HG02840 (cell line): Measurements from ENCODE around the gene KRTAP1-1.
"Not testable (repeated sequence)": the region's sequence is repeated elsewhere in the genome, so short reads cannot be mapped to it uniquely, and the experiment has no call there.

ENCODE experiments used
- ATAC-seq: cut with Tn5 transposase; IDR thresholded peaks from one replicate; pipeline ENCODE4 v1.9.1; 2021; ENCODE audit warnings: mild to moderate bottlenecking, moderate library complexity, moderate number of reproducible peaks; ENCODE audit not compliant: unreplicated experiment, low FRiP score

KRTAP1-1 gene

DNA sequence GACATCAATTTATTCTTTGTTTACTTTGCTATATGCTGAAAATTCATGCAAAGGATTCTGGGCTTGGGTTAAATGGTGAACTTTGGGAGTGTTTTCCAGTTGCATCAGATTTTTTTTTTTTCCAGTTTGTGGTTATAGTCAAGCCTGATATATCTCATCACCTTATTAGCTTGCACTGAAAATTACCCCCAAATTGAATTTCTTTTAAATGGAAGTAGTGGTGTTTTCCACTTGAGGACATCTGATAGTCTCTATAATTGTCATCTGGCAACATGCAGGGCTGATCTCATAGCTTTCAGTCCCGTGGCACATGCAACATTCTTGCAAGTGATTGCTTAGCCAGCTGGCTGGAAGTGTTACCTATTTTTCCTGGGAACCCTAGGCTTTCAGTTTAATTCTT lies 27.6 kb downstream of the KRTAP1-1 start:
- ATAC-seq: no peak

DNA sequence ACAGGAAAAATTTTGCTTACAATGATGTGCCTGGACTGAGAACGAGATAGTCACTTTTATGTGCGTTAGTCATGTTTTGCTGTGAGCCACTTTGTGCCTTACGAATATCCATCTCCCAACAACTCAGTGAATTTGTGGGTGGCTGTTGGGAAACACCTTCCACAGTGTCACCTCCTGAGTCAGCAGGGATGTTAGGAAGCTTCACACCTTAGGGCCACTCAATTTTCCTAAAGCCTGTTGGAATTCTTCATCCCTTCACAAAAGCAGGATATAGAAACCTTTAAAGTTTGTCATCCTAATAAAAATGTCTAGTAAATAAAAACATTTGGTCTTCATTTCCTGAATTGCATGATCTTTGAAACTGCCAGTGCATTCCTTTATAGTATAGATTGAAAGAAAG lies 28.1 kb downstream of the KRTAP1-1 start:
- ATAC-seq: no peak

DNA sequence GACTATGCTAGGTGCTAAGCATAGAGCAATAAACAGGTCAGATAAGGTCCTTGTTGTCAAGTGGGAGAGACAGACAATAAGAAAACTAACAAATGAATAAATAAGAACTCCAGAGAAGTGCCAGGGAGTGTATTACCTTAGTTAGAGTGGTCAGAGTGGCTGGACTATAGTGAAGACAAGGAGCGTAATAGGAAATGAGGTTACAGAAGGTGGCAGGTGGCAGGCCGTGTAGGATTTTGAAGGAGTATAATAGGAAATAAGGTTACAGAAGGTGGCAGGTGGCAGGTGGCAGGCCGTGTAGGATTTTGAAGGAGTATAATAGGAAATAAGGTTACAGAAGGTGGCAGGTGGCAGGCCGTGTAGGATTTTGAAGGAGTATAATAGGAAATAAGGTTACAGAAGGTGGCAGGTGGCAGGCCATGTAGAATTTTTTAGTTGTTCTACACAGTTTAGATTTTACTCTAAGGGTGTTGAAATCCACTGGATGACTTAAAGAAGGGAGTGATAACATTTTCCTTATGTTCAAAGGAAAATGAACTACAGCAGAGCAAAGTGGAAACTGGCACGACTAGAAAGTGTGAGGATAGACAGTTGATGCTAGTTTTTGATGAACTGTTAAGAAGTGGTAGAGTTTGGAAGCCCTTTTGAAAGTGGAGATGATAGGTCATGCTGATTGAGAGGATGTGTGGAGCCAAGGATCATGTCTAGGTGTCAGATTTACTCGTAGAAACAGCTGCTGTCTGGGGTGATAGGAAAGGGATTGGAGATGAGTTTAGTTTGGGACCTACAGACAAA lies 28.7 kb downstream of the KRTAP1-1 start:
- ATAC-seq: no peak

DNA sequence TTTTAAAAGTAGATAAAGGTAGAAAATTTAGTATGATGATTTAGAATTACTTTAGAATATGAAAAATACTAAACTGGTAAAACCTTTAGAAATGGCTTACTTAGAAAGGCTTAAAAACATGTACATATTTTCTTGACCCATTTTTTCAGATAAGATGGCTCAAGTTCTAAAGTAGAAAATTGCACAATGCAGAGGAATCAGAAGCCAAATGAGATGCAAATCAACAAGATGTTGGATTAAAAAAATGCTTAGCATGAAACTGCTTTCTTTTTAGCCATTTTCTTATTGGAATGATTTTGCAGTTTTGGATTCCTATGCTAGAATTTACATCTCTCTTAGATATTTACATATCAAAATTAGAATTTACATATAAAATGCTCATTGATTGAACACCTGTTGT lies 30.8 kb downstream of the KRTAP1-1 start:
- no peak for ATAC-seq

DNA sequence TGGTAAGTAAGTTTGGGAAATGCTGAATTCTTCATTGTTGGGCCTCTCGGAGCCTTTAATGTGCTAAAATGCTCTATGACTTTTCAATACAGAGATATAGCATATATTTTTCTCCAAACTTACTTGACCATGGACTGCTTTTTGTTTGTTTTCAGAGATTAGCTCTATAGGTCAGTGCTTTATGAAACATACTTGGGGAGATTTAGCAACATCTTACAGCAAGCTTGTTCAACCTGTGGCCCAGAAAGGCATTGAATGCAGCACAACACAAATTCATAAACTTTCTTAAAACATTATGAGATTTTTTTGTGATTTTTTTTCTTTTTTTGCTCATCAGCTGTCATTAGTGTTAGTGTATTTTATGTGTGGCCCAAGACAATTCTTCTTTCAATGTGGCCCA lies 31.3 kb downstream of the KRTAP1-1 start:
- no peak for ATAC-seq

DNA sequence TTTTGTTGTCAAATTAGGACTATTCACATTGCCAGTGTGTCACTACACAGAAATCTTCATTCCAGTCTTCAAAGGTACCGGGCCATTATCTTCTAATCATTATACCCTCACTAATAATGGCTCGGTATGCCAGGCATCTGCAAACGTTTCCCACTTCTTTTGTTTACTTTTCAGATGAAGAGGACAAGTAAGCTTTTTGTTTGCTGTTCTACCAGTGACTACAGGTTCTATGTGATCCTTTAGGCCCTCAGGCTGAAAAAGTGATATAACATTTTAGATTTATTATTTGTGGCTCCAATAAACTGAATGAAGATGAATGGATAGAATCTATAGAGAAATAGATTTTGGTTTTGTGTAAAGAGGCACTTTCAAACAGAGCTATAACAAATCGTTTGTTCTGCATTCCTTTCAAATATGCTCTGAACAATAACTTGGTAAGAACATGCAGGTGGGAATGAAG lies 31.9 kb downstream of the KRTAP1-1 start:
- ATAC-seq: no peak

DNA sequence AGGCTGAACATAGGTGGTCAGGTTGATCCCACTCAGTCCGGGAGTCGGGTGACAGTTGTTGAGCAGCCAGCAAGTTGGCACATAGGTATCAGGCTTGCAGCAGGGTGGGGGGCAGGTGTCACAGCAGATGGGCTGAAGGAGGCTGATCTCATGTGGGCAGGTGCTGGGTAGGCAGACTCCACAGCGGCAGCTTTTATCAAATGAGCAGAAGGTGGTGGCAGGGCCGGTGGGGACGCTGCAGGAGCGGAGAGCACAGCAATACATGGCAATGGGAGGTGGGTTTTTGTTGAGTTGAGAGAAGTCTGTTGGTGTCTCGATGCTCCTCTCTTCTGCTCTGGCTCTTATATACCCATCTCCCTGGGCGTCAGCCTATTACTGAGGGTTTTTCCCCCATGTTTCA lies 32.4 kb downstream of the KRTAP1-1 start, which contains the start of gene KRTAP3-1:
TSS of gene KRTAP3-1 (minus strand) at position 318 of the 400 bp plus-strand sequence. CDS start at position 264, 54 bp downstream.
- no peak for ATAC-seq

DNA sequence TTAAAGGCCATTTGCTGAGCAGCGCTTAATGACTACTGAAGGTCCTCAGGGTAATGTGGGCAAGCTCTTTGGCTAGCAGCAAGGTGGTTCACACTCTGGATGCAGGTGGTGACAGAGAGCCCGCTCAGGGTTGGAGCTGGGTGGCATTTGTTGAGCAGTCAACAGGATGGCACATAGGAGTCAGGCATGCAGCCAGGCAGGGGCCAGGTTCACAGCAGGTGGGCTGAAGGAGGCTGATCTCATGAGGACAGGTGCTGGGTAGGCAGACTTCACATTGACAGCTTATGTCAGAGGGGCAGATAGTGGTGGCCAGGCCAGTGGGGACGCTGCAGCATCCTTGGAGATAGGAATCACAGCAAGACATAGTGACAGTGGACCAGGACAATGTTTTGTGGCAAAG lies 36.9 kb downstream of the KRTAP1-1 start:
- ATAC-seq: no peak

DNA sequence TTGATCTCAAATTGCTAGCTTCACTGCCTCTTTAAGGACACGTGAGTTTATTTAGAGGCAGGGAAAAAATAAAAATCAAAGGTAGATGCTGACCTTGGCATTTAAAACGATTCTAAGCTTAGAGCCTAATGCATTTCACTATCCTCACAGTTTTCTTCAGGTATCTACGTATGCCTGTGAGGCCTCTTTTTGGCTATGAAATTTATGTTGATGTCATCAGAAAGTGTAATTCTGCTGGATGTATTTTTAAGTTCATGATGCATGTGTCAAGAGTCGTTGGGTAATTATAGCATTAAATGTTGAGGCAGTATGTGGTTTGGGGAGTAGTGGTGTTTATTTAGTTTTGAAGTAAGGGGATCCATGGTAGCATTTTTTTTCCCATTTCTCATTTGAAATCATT lies 37.3 kb downstream of the KRTAP1-1 start:
- no peak for ATAC-seq

DNA sequence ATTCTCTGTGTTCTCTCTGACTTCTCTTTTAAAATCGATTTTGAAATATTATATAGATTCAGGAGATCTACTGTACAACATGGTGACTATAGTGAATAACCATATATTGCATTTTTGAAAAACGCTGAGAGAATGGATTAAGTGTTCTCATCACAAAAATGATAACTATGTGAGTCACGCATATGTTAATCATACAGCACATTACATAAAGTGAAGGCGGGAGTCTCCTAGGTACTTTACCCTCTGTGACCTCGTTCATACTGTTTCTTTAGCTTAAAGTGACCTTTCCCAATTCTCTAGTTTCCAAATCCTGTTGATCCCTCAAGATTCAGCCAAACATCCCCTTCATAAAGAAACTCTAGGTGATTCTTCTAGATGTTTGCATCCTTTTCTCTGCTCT lies 38.4 kb downstream of the KRTAP1-1 start:
- ATAC-seq: no peak

DNA sequence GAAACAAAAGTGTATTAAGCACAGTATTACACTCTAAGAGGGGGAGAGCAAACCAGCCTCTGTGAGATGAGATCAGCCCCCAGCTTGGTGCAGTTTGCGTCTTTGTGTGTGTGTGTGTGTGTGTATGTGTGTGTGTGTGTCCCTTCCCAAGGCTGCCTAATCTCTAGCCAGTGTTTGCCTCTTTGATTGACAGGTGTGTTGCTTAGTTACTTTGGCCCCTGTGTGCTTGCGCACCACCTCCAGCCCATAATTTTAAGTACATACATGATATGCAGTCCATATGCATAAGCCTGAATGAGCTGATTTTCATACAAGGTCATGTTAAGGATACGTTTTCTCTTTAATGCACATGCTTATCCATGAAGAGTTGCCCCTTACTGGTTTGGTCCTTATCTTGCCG lies 39.5 kb downstream of the KRTAP1-1 start:
- no peak for ATAC-seq

DNA sequence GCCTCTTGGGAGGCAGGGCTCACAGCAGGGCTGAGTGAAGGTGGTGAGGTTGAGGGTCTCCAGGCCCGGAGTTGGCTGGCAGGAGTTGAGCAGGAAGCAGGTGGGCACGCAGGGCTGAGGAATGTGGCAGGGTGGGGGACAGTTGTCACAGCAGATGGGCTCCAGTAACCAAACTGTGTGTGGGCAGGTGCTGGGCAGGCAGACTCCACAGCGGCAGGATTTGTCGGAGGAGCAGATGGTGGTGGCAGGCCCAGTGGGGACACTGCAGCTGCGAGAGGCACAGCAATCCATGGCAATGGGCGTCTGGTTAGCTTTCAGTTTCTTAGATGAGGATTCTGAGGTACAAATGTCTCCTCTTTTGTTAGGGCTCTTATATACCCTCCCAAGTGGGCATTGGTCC lies 41.7 kb downstream of the KRTAP1-1 start, which contains the start of gene KRTAP3-2:
TSS of gene KRTAP3-2 (minus strand) at position 344 of the 400 bp plus-strand sequence. CDS start at position 291, 53 bp downstream.
- not testable (repeated sequence) for ATAC-seq

DNA sequence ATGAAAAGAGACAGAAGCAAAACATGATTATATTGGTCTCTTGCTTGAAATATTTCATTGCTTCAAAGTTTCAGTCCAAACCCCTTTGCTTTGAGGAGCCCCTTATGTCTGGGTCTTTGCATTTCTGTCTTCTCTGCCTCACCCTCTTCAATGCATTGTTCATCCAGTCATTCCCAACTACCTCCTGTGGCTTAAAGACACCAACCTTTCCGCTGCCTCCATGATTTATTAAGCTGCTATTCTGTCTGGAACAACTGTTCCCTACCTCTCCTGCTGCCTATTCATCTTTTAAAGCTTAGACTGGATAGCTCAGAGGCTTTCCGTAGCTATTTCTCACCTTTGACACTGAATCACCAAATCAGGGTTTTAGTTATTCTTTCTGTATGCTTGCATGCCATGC lies 43.9 kb downstream of the KRTAP1-1 start:
- ATAC-seq: no peak

DNA sequence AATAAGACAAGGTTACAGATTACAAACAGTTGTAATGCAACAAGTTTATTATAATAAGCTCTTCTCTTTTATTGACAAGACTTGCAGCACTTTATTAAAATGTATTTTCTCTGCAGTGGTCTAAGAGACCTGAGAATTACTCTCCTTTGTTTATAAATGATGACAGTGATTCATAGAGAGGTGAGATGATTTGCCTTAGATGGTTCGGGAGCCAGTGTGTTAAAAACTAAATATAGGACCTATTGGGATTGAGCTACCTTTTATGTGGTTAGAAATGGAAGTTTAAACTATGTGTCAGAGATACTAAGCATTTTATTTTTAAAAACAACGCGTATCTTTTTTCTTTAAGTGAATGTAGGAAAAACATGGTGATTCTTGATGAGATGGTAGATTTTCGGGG lies 44.4 kb downstream of the KRTAP1-1 start:
- no peak for ATAC-seq

DNA sequence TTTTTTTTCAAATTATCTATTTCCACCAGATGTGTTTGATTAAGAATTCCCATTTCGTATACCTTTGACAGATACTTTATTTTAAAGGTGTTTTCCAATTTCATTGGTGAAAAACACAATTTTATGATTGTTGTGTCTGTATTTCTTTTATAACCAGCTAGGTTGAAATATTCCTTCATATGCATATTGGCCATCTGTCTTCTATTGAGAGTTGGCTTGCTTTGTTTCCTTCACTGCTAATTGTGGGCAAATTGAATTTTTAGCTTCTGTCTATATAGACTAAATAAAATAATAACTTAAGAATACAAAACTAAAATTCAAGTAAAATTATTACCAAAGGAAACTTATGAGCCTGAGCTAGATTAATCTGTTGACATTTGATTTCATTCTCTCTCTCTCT lies 46.1 kb downstream of the KRTAP1-1 start:
- ATAC-seq: no peak

DNA sequence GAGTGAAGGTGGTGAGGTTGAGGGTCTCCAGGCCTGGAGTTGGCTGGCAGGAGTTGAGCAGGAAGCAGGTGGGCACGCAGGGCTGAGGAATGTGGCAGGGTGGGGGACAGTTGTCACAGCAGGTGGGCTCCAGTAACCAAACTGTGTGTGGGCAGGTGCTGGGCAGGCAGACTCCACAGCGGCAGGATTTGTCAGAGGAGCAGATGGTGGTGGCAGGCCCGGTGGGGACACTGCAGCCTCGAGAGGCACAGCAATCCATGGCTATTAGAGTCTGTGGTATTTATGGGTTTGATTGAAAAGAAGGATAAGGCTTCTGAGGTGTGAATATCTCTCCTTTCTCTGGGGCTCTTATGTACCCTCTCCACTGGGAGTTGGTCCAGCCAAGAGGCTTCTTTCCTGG lies 47.4 kb downstream of the KRTAP1-1 start, which contains the start of gene KRTAP3-3:
TSS of gene KRTAP3-3 (minus strand) at position 326 of the 400 bp plus-strand sequence. CDS start at position 259, 67 bp downstream.
- no peak for ATAC-seq

DNA sequence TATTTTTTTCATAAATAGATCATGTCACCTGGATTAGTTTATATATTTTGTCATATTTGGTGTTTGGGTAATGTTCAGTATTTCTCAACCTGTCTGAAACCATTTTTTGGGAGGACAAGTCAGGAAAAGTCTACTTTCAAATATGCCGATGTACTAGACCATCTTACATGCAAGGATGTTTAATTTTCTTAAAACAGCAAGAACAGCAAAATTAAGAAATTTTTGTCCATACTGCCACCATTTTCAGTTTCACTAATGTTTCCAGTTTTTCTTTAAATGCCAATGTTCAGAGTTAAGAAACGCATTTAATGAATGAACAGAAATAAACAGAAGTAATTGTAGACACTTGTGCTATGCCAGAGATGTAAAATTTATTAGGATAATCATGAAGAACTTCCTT lies 48.2 kb downstream of the KRTAP1-1 start:
- ATAC-seq: no peak

DNA sequence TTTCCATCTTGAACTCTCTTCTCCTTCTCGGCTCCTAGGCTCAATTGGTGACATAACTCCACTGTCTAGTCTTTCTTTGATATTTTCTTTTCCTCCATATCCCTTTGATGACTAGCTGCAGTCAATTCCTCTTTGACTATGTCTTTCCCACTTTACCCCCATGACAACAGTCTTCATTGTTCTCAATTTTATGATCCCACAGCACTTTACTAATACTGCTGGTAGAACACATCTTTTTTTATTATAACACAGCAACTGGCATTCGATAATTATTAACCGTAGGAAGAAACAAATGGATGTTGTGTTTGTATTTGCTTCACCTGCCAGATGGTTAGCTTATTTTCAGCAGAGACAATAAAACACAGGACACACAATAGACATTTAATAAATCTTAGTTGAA lies 48.6 kb downstream of the KRTAP1-1 start:
- ATAC-seq: no peak
